ENCODE measurements around the gene HCFC1R1. TPM values are rescaled to one million over a fixed set of nuclear protein-coding genes. Genes with fewer than 3 reads are reported as not detected.

HCFC1R1 gene
- total and polyA plus RNA-seq, 4 donors: 10.9 to 138 (median 45.7) TPM

GRCh38 chr16:3036726-3037315 lies 13.1 kb upstream of the HCFC1R1 start, which contains the start of gene BICDL2:
Gene BICDL2, minus strand, starts transcription at chr16:3036944. Its CDS starts 1,448 bp downstream, at chr16:3035496.
- Histone ChIP-seq H3K9ac (ENCODE audit: insufficient read depth in 1 of 2, low read length in 2 of 2) (no peak within 1 kb of the TSS), H3K27ac (ENCODE audit: low read depth in 1 of 2, low read length in 1 of 2) (peak within 1 kb of the TSS in 1 of 2 donors; percentile 53), H3K4me3 (peak within 1 kb of the TSS; percentile 12), H3K27me3 (ENCODE audit: control insufficient read depth in 3 of 3, insufficient read depth in 3 of 3, low read length in 2 of 3) (peaks cover 0 to 52% (median 38%) of the 10 kb centered on the region in 3 donors), H3K4me1 (ENCODE audit: control insufficient read depth in 5 of 5, insufficient read depth in 5 of 5, low read length in 5 of 5) (peaks cover 0 to 4% (median 0%) of the 10 kb centered on the region in 5 donors), H3K36me3 (ENCODE audit: control insufficient read depth in 4 of 4, insufficient read depth in 4 of 4, low read length in 4 of 4) (no peaks in the 10 kb centered on the region), H3K9me3 (ENCODE audit: control insufficient read depth in 4 of 4, insufficient read depth in 3 of 4, low read length in 3 of 4) (no peaks in the 10 kb centered on the region)
- DNase-seq (no peak), ATAC-seq (ENCODE audit: insufficient read depth, low FRiP score) (peak; percentile 32)
- 6 to 8% methylated on average over 24 to 44 of the region's 44 CpGs for WGBS, 2 donors
- TF ChIP-seq CTCF (IDR thresholded peaks at IDR 0.05; ENCODE audit: control extremely low read depth, extremely low read depth): no peak

- Histone ChIP-seq H3K36me3 (ENCODE audit: control insufficient read depth in 4 of 4, insufficient read depth in 4 of 4, low read length in 4 of 4) (no peaks in the 10 kb centered on the region), H3K4me3 (peak overlapping the region; percentile 12), H3K4me1 (ENCODE audit: control insufficient read depth in 5 of 5, insufficient read depth in 5 of 5, low read length in 5 of 5) (peaks cover 0 to 4% (median 0%) of the 10 kb centered on the region in 5 donors), H3K27ac (ENCODE audit: low read depth in 1 of 2, low read length in 1 of 2) (peak overlapping the region in 1 of 2 donors; percentile 53), H3K9ac (ENCODE audit: insufficient read depth in 1 of 2, low read length in 2 of 2) (no peak overlapping the region), H3K9me3 (ENCODE audit: control insufficient read depth in 4 of 4, insufficient read depth in 3 of 4, low read length in 3 of 4) (no peaks in the 10 kb centered on the region), H3K27me3 (ENCODE audit: control insufficient read depth in 3 of 3, insufficient read depth in 3 of 3, low read length in 2 of 3) (peaks cover 0 to 52% (median 44%) of the 10 kb centered on the region in 3 donors)
- no peak for TF ChIP-seq CTCF (IDR thresholded peaks at IDR 0.05; ENCODE audit: control extremely low read depth, extremely low read depth)
- ATAC-seq (ENCODE audit: insufficient read depth, low FRiP score) (no peak), DNase-seq (no peak)
- WGBS, 2 donors: 4% methylated on average over 28 to 40 of the region's 40 CpGs
Measured at GRCh38 chr16:3035972-3036725, 12.4 kb upstream of the HCFC1R1 start.

GRCh38 chr16:3035289-3035971 lies 11.7 kb upstream of the HCFC1R1 start:
- Histone ChIP-seq H3K9me3 (ENCODE audit: control insufficient read depth in 4 of 4, insufficient read depth in 3 of 4, low read length in 3 of 4) (no peaks in the 10 kb centered on the region), H3K27me3 (ENCODE audit: control insufficient read depth in 3 of 3, insufficient read depth in 3 of 3, low read length in 2 of 3) (peaks cover 0 to 48% (median 44%) of the 10 kb centered on the region in 3 donors), H3K36me3 (ENCODE audit: control insufficient read depth in 4 of 4, insufficient read depth in 4 of 4, low read length in 4 of 4) (no peaks in the 10 kb centered on the region), H3K4me1 (ENCODE audit: control insufficient read depth in 5 of 5, insufficient read depth in 5 of 5, low read length in 5 of 5) (peaks cover 0 to 4% (median 0%) of the 10 kb centered on the region in 5 donors), H3K4me3 (no peak overlapping the region), H3K27ac (ENCODE audit: low read depth in 1 of 2, low read length in 1 of 2) (no peak overlapping the region), H3K9ac (ENCODE audit: insufficient read depth in 1 of 2, low read length in 2 of 2) (no peak overlapping the region)
- DNase-seq (no peak), ATAC-seq (ENCODE audit: insufficient read depth, low FRiP score) (no peak)
- TF ChIP-seq CTCF (IDR thresholded peaks at IDR 0.05; ENCODE audit: control extremely low read depth, extremely low read depth): no peak
- 29 to 46% methylated on average over 19 of the region's 19 CpGs for WGBS, 2 donors
